ENCODE measurements around the gene RAPGEF5. TPM values are rescaled to one million over a fixed set of nuclear protein-coding genes. Genes with fewer than 3 reads are reported as not detected.

The RAPGEF5 gene
- total RNA-seq, 1 donor = 1.1 TPM

DNA sequence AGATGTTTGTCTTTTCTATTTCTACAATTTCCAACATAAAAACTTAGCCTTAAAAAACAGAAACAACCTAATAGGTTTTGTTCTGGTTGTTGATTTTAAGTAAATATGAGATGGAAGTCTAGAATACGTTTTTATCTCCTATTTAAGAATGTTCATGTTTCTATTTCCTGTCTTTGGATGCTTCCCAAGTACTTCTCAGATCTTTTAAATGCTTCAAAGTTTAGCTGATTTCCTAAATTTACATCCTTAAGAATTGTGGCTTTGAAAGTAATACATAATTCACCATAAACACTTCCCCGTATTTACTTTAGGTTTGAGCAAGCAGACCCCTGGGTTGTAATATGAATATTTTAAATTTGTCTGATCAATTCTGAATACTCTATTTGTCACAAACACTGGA lies 70.5 kb downstream of the RAPGEF5 start:
- no peak overlapping the region for H2AFZ ChIP-seq (ENCODE audit: low read length)
- no peak overlapping the region for H3K4me2 ChIP-seq (ENCODE audit: insufficient read depth, low read length)
- no peak for DNase-seq (ENCODE audit: insufficient read length, low spot score, missing footprints)
- no peaks in the 10 kb centered on the region for H3K4me1 ChIP-seq (ENCODE audit: insufficient read depth, low read length)
- H3K27ac ChIP-seq (ENCODE audit: low read depth, low read length) = no peak overlapping the region
- H3K9me3 ChIP-seq (ENCODE audit: low read depth, low read length) = no peaks in the 10 kb centered on the region
- no peak overlapping the region for H3K4me3 ChIP-seq (ENCODE audit: insufficient read depth, low read length)
- H3K36me3 ChIP-seq (ENCODE audit: insufficient read depth, low read length) = no peaks in the 10 kb centered on the region
- no peaks in the 10 kb centered on the region for H4K20me1 ChIP-seq (ENCODE audit: insufficient read depth, low read length)
- H3K79me2 ChIP-seq (ENCODE audit: insufficient read depth, low read length) = no peaks in the 10 kb centered on the region
- TF ChIP-seq, protein P1, sequence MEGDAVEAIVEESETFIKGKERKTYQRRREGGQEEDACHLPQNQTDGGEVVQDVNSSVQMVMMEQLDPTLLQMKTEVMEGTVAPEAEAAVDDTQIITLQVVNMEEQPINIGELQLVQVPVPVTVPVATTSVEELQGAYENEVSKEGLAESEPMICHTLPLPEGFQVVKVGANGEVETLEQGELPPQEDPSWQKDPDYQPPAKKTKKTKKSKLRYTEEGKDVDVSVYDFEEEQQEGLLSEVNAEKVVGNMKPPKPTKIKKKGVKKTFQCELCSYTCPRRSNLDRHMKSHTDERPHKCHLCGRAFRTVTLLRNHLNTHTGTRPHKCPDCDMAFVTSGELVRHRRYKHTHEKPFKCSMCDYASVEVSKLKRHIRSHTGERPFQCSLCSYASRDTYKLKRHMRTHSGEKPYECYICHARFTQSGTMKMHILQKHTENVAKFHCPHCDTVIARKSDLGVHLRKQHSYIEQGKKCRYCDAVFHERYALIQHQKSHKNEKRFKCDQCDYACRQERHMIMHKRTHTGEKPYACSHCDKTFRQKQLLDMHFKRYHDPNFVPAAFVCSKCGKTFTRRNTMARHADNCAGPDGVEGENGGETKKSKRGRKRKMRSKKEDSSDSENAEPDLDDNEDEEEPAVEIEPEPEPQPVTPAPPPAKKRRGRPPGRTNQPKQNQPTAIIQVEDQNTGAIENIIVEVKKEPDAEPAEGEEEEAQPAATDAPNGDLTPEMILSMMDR (IDR thresholded peaks at IDR 0.05; ENCODE audit: extremely low read depth, low read depth, low read length) = no peak
- H3K27me3 ChIP-seq (ENCODE audit: insufficient read depth, low read length) = no peaks in the 10 kb centered on the region

DNA sequence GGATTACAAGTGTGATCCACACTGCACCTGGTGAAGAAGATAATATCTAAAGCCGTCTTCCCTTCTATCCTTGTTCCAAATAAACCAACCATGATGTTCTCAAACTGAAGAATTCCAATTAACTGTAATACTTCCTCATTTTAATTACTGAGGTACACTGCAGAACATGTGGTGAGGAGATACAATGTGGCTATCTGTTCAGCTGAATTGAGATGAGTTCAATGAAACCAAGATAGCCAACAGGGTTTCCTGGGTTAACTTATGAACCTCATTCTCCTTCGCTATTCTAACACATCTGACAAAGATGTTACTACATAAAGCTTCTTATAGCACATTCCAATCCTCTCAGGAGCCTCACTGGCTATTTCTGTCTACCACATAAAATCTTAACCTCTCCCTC lies 75.5 kb downstream of the RAPGEF5 start:
- Histone ChIP-seq H3K27me3 (ENCODE audit: insufficient read depth, low read length) (no peaks in the 10 kb centered on the region), H3K79me2 (ENCODE audit: insufficient read depth, low read length) (no peaks in the 10 kb centered on the region), H3K4me2 (ENCODE audit: insufficient read depth, low read length) (no peak overlapping the region), H3K4me1 (ENCODE audit: insufficient read depth, low read length) (no peaks in the 10 kb centered on the region), H3K36me3 (ENCODE audit: insufficient read depth, low read length) (no peaks in the 10 kb centered on the region), H2AFZ (ENCODE audit: low read length) (no peak overlapping the region), H3K27ac (ENCODE audit: low read depth, low read length) (no peak overlapping the region), H3K4me3 (ENCODE audit: insufficient read depth, low read length) (no peak overlapping the region), H4K20me1 (ENCODE audit: insufficient read depth, low read length) (no peaks in the 10 kb centered on the region), H3K9me3 (ENCODE audit: low read depth, low read length) (no peaks in the 10 kb centered on the region)
- no peak for DNase-seq (ENCODE audit: insufficient read length, low spot score, missing footprints)
- TF ChIP-seq, protein P1 (IDR thresholded peaks at IDR 0.05; ENCODE audit: extremely low read depth, low read depth, low read length) = no peak

DNA sequence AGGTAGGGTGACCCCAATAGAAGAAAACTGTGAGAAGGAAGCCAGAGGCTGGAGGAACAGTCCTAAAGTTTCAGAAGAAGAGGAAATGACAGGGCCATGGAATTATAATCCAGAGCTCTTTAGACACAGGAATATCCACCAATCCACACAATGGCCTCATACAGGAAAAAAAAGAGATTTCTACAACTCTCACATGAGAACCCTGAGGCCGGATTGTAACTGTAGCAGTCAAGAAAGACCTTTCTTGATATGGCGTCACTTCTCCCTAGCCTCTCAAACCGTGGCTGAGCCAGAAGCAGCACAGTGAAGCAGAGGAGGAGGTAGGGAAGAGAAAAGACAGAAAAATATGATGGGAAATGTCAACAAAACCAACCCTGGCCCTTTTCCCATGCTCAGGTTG lies 76.9 kb downstream of the RAPGEF5 start:
- no peak overlapping the region for H2AFZ ChIP-seq (ENCODE audit: low read length)
- H3K4me2 ChIP-seq (ENCODE audit: insufficient read depth, low read length) = no peak overlapping the region
- no peaks in the 10 kb centered on the region for H4K20me1 ChIP-seq (ENCODE audit: insufficient read depth, low read length)
- no peaks in the 10 kb centered on the region for H3K4me1 ChIP-seq (ENCODE audit: insufficient read depth, low read length)
- no peak for DNase-seq (ENCODE audit: insufficient read length, low spot score, missing footprints)
- H3K9me3 ChIP-seq (ENCODE audit: low read depth, low read length) = no peaks in the 10 kb centered on the region
- H3K27ac ChIP-seq (ENCODE audit: low read depth, low read length) = no peak overlapping the region
- H3K27me3 ChIP-seq (ENCODE audit: insufficient read depth, low read length) = no peaks in the 10 kb centered on the region
- TF ChIP-seq, protein P1 (IDR thresholded peaks at IDR 0.05; ENCODE audit: extremely low read depth, low read depth, low read length) = no peak
- no peak overlapping the region for H3K4me3 ChIP-seq (ENCODE audit: insufficient read depth, low read length)
- H3K36me3 ChIP-seq (ENCODE audit: insufficient read depth, low read length) = no peaks in the 10 kb centered on the region
- no peaks in the 10 kb centered on the region for H3K79me2 ChIP-seq (ENCODE audit: insufficient read depth, low read length)

DNA sequence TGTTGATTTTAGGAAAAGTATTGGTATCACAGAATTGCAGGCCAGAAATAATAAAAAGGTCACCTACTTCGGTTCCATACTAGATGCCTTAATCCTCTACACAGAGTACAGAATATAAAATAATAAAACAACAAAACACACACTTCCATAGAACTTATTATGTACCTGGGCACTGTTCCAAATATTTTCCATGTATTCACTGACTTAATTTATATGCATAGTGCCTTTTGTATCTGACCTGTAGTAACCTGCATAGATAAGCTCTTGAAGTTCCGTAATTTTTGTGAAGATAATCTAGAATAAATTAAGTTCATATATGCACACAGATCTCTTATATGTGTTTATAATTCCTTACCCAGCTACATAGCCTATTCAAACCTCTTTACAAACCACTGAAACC lies 78.3 kb downstream of the RAPGEF5 start:
- H3K79me2 ChIP-seq (ENCODE audit: insufficient read depth, low read length) = no peaks in the 10 kb centered on the region
- TF ChIP-seq, protein P1 (IDR thresholded peaks at IDR 0.05; ENCODE audit: extremely low read depth, low read depth, low read length) = no peak
- DNase-seq (ENCODE audit: insufficient read length, low spot score, missing footprints) = no peak
- no peak overlapping the region for H2AFZ ChIP-seq (ENCODE audit: low read length)
- H4K20me1 ChIP-seq (ENCODE audit: insufficient read depth, low read length) = no peaks in the 10 kb centered on the region
- no peak overlapping the region for H3K4me2 ChIP-seq (ENCODE audit: insufficient read depth, low read length)
- H3K36me3 ChIP-seq (ENCODE audit: insufficient read depth, low read length) = no peaks in the 10 kb centered on the region
- H3K4me3 ChIP-seq (ENCODE audit: insufficient read depth, low read length) = no peak overlapping the region
- H3K27ac ChIP-seq (ENCODE audit: low read depth, low read length) = no peak overlapping the region
- no peaks in the 10 kb centered on the region for H3K27me3 ChIP-seq (ENCODE audit: insufficient read depth, low read length)
- H3K9me3 ChIP-seq (ENCODE audit: low read depth, low read length) = no peaks in the 10 kb centered on the region
- no peaks in the 10 kb centered on the region for H3K4me1 ChIP-seq (ENCODE audit: insufficient read depth, low read length)

Measured in osteoblast (primary cell).